Osteocyte (in vitro differentiated cells): ENCODE results near the gene CCDC59. TPM values are rescaled to one million over a fixed set of nuclear protein-coding genes. Genes with fewer than 3 reads are reported as not detected.
A peak's percentile ranks its signal among the peaks of the same experiment; 100 is the strongest.

ENCODE experiments used
- DNase-seq: peaks from one replicate; pipeline ENCODE4 v3.0.0; 2021; ENCODE audit warnings: mixed read lengths; ENCODE audit not compliant: unreplicated experiment; ENCODE audit errors: extremely low spot score
- H3K27ac Mint-ChIP-seq: one replicate; pipeline ENCODE4 v1.8.0; 2021; ENCODE audit warnings: mild to moderate bottlenecking, mixed read lengths; ENCODE audit not compliant: unreplicated experiment
- H3K27me3 Mint-ChIP-seq: one replicate; pipeline ENCODE4 v1.8.0; 2021; ENCODE audit warnings: mixed read lengths; ENCODE audit not compliant: unreplicated experiment
- H3K36me3 Mint-ChIP-seq: one replicate; pipeline ENCODE4 v1.8.0; 2021; ENCODE audit warnings: mixed read lengths; ENCODE audit not compliant: unreplicated experiment
- H3K4me1 Mint-ChIP-seq: one replicate; pipeline ENCODE4 v1.8.0; 2021; ENCODE audit warnings: mixed read lengths; ENCODE audit not compliant: unreplicated experiment
- H3K4me3 Mint-ChIP-seq: one replicate; pipeline ENCODE4 v1.8.0; 2021; ENCODE audit warnings: mild to moderate bottlenecking, moderate library complexity, mixed read lengths; ENCODE audit not compliant: unreplicated experiment
- H3K9me3 Mint-ChIP-seq: one replicate; pipeline ENCODE4 v1.8.0; 2021; ENCODE audit warnings: mixed read lengths; ENCODE audit not compliant: unreplicated experiment
- CTCF ChIP-seq: fragments of 200-600 bp; sonication (generic); IDR thresholded peaks from 2 replicates; pipeline ENCODE4 v1.5.0; 2021; ENCODE audit warnings: antibody characterized with exemption, mild to moderate bottlenecking, moderate library complexity
- total RNA-seq: library from RNA; stranded (reverse); gene quantifications from 2 replicates; pipeline ENCODE4 v1.2.1, GENCODE V29; 2021

The CCDC59 gene
- total RNA-seq, 1 donor from 2014 or later, result 33.2 TPM

GRCh38 chr12:82383930-82384552 lies 25.9 kb upstream of the CCDC59 start:
- Mint-ChIP-seq H3K4me1 (no peaks in the 10 kb centered on the region), H3K9me3 (no peaks in the 10 kb centered on the region), H3K27me3 (no peaks in the 10 kb centered on the region), H3K4me3 (no peak overlapping the region), H3K27ac (no peak overlapping the region), H3K36me3 (no peaks in the 10 kb centered on the region)
- no peak for DNase-seq
- peak; percentile 63 for TF ChIP-seq CTCF

- Mint-ChIP-seq H3K27ac (no peak overlapping the region), H3K4me3 (no peak overlapping the region), H3K27me3 (no peaks in the 10 kb centered on the region), H3K4me1 (no peaks in the 10 kb centered on the region), H3K9me3 (peaks cover 9% of the 10 kb centered on the region), H3K36me3 (peaks cover 6% of the 10 kb centered on the region)
- TF ChIP-seq CTCF, result no peak
- DNase-seq, result no peak
Measured at GRCh38 chr12:82378997-82379396, 20.8 kb upstream of the CCDC59 start.

- Mint-ChIP-seq H3K27me3 (no peaks in the 10 kb centered on the region), H3K4me1 (no peaks in the 10 kb centered on the region), H3K36me3 (peaks cover 13% of the 10 kb centered on the region), H3K27ac (no peak overlapping the region), H3K9me3 (peaks cover 15% of the 10 kb centered on the region), H3K4me3 (no peak overlapping the region)
- no peak for TF ChIP-seq CTCF
- no peak for DNase-seq
Measured at GRCh38 chr12:82375201-82375600, 17.0 kb upstream of the CCDC59 start.

- Mint-ChIP-seq H3K27me3 (no peaks in the 10 kb centered on the region), H3K4me1 (peaks cover 7% of the 10 kb centered on the region), H3K36me3 (peaks cover 6% of the 10 kb centered on the region), H3K4me3 (no peak overlapping the region), H3K9me3 (peaks cover 7% of the 10 kb centered on the region), H3K27ac (no peak overlapping the region)
- no peak for TF ChIP-seq CTCF
- DNase-seq, result no peak
Measured at GRCh38 chr12:82366197-82366596, 8.0 kb upstream of the CCDC59 start.

GRCh38 chr12:82363990-82364389 lies 5.8 kb upstream of the CCDC59 start:
- H3K27ac Mint-ChIP-seq, result no peak overlapping the region
- peaks cover 16% of the 10 kb centered on the region for H3K4me1 Mint-ChIP-seq
- TF ChIP-seq CTCF, result no peak
- H3K36me3 Mint-ChIP-seq, result peaks cover 7% of the 10 kb centered on the region
- H3K9me3 Mint-ChIP-seq, result peaks cover 3% of the 10 kb centered on the region
- H3K4me3 Mint-ChIP-seq, result no peak overlapping the region
- no peak for DNase-seq
- no peaks in the 10 kb centered on the region for H3K27me3 Mint-ChIP-seq
